ENCODE results near the gene FRG2C.
A peak's percentile ranks its signal among the peaks of the same experiment; 100 is the strongest.
"Not testable (repeated sequence)": the region's sequence is repeated elsewhere in the genome, so short reads cannot be mapped to it uniquely, and the experiment has no call there.

Gene FRG2C

DNA sequence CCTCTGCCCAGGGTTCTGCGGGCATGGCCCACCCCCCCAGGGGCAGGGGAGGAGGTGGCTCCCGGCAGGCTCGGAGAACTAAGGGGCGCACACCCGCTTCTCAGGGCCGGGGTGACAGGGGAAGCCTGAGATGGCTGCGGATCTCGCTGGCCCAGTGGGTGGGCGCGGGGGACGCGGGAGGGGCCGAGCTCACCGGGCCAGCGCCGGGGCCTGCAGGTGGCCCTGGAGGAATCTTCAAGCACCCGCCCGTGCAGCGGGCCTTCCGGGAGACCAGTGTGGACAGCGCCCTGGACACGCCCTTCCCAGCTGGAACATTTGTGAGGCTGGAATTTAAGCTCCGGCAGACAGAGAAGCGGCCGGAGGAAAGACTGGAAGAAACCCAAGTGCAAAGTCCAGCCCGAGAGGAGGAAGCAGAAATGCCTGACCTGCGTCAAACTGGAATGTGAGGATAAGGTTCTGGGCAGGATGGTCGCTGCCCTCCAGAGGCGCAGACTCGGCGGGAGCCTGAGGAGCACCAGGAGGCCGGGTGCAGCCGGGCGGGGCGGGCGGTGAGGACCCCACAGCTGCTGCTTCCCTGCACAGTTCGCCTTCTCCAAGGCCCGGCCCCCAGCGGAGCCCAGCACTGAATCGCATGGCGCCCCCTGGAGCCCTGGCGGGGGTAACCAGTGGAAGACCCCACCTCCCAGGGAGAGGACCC is 5.6 kb upstream of the FRG2C start:
- ATAC-seq (ENCODE audit: low read depth); H3K4me3 Mint-ChIP-seq; H3K27me3 Mint-ChIP-seq; H3K4me1 Mint-ChIP-seq; H3K27ac Mint-ChIP-seq; H3K36me3 Mint-ChIP-seq; DNase-seq (ENCODE audit: low spot score in 2 of 2); H3K9me3 Mint-ChIP-seq: not testable (repeated sequence)

DNA sequence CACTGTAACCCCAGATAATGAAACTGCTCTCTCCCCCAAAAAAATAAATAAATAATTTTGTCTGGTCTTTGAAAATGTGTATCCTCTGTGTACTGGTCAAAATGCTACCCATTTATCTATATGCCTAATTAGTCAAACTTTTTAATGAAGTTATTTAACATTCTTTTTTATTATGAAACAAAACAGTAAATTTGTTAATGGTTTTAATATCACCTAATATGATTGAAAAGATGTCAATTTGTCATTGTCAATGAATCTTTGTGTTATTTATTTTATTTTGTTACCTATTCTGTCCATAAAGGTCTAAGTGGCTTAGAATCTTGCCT is 5.1 kb upstream of the FRG2C start:
- not testable (repeated sequence) for ATAC-seq (ENCODE audit: low read depth); DNase-seq (ENCODE audit: low spot score in 2 of 2); H3K27me3 Mint-ChIP-seq; H3K4me3 Mint-ChIP-seq; H3K4me1 Mint-ChIP-seq; H3K36me3 Mint-ChIP-seq; H3K9me3 Mint-ChIP-seq; H3K27ac Mint-ChIP-seq

DNA sequence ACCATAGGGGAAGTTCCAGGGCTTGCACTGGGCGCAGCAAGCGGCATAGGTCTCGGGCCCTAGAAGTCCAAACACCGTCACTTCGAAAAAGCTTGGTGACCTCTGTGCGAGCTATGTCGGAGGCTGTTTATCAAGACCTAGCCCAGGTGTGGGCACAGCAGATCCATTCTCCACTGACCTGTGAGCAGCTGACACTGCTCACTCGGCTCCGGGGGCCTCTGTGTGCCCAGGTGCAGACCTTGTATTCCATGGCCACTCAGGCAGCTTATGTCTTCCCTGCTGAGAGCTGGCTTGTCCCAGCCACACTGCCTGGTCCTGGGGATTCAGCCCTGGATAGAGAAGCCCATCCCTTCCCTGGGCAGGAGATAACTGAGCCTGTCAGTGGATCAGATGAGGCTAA is 1.5 kb downstream of the FRG2C start:
- H3K36me3 Mint-ChIP-seq; H3K4me3 Mint-ChIP-seq; H3K27ac Mint-ChIP-seq; H3K9me3 Mint-ChIP-seq; H3K27me3 Mint-ChIP-seq; ATAC-seq (ENCODE audit: low read depth); DNase-seq (ENCODE audit: low spot score in 2 of 2); H3K4me1 Mint-ChIP-seq: not testable (repeated sequence)

DNA sequence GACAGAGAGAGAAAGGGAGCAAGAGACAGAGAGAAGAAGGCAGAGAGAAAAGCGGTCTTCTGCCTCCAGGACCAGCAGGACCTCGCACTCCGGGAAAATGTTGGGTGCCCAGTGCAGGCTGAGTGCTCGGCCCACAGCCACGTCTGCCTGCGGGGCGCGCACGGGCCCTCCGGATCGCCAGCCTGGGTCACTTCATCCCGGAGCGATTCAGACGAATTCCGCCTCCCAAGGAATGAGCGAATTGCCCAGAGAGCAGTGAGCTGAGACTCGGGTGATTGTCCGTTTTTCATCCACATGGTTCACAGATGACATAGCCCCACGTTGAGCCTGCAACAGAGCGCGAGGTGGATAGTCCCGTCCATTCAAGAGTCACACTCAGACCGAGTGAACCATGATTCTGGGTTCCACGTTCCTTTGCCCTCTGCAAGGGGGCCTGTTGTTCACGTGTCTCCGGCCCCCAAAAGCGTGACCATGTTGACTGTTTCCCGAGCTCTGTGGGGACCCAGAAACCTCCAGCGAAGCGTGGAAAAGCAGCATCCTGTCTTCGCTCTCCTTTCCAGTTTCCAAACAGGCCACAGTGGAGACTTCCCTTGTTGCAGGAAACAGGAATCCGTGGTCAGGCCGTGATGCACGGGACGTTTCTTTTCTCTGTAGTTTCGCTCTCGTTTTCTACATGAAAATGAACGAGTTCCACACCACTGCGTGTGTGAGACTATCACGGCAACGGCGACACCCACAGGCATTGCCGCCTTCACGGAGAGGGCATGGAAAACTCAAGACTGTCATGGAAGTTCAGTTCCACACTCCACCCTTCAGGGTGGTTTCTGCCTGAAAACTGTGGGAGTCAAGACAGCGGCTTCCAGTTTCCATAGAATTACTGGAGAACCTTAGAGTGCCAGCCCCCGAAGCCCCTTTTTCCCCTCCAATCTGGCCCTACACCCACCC is 3.9 kb downstream of the FRG2C start:
- not testable (repeated sequence) for ATAC-seq (ENCODE audit: low read depth); DNase-seq (ENCODE audit: low spot score in 2 of 2); H3K4me1 Mint-ChIP-seq; H3K27ac Mint-ChIP-seq; H3K4me3 Mint-ChIP-seq
- peaks cover 11% of the 10 kb centered on the region for H3K36me3 Mint-ChIP-seq
- peaks cover 11% of the 10 kb centered on the region for H3K27me3 Mint-ChIP-seq
- H3K9me3 Mint-ChIP-seq, result peaks cover 14% of the 10 kb centered on the region

DNA sequence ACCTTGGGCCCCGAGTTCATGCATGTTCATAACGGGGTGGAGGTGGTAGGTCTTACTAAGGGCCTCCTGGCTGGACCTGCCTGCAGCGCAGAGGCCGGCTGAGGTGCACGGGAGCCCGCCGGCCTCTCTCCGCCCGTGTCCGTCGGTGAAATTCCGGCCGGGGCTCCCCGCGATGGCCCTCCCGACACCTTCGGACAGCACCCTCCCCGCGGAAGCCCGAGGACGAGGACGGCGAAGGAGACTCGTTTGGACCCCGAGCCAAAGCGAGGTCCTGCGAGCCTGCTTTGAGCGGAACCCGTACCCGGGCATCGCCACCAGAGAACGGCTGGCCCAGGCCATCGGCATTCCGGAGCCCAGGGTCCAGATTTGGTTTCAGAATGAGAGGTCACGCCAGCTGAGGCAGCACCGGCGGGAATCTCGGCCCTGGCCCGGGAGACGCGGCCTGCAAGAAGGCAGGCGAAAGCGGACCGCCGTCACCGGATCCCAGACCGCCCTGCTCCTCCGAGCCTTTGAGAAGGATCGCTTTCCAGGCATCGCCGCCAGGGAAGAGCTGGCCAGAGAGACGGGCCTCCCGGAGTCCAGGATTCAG is 4.7 kb downstream of the FRG2C start:
- DNase-seq (ENCODE audit: low spot score in 2 of 2) (peak; percentile 31 to 39), ATAC-seq (ENCODE audit: low read depth) (peak; percentile 10)
- not testable (repeated sequence) for H3K27ac Mint-ChIP-seq, H3K4me3 Mint-ChIP-seq, H3K4me1 Mint-ChIP-seq
- peaks cover 12% of the 10 kb centered on the region for H3K36me3 Mint-ChIP-seq
- H3K9me3 Mint-ChIP-seq, result peaks cover 19% of the 10 kb centered on the region
- H3K27me3 Mint-ChIP-seq, result peaks cover 13% of the 10 kb centered on the region

DNA sequence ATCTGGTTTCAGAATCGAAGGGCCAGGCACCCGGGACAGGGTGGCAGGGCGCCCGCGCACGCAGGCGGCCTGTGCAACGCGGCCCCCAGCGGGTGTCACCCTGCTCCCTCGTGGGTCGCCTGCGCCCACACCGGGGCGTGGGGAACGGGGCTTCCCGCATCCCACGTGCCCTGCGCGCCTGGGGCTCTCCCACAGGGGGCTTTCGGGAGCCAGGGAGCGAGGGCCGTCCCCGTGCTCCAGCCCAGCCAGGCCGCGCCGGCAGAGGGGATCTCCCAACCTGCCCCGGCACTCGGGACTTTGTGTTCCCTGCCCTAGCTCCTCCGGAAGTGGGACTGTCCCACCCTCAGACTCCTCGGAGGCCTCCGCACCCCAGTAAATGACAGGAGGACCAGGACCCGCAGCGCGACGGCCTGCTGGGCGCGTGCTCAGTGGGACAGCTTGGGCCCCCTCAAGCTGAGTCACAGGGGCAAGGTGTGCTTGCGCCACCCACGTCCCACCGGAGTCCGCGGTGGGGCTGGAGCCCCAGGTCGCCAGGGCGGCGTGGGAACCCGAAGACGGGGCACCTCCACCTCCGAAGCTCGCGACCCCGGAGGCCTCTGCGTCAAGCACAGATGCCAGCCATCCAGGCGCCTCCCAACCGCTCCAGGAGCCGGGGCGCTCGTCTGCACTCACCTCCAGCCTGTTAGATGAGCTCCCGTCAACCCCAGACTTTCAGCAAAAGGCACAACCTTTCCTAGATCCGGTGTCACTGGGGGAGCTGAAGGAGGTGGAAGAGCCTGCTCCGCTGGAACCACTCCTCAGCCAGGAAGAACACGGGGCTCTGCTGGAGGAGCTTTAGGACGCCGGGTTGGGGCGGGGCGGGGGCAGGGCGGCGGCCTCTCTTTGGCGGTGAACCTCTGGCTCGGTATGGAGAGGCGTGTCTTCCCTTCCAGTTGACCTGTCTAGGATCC is 5.5 kb downstream of the FRG2C start:
- peaks cover 19% of the 10 kb centered on the region for H3K9me3 Mint-ChIP-seq
- not testable (repeated sequence) for DNase-seq (ENCODE audit: low spot score in 2 of 2); H3K4me1 Mint-ChIP-seq; H3K27ac Mint-ChIP-seq; H3K4me3 Mint-ChIP-seq
- peaks cover 13% of the 10 kb centered on the region for H3K27me3 Mint-ChIP-seq
- peaks cover 12% of the 10 kb centered on the region for H3K36me3 Mint-ChIP-seq
- peak; percentile 21 for ATAC-seq (ENCODE audit: low read depth)

DNA sequence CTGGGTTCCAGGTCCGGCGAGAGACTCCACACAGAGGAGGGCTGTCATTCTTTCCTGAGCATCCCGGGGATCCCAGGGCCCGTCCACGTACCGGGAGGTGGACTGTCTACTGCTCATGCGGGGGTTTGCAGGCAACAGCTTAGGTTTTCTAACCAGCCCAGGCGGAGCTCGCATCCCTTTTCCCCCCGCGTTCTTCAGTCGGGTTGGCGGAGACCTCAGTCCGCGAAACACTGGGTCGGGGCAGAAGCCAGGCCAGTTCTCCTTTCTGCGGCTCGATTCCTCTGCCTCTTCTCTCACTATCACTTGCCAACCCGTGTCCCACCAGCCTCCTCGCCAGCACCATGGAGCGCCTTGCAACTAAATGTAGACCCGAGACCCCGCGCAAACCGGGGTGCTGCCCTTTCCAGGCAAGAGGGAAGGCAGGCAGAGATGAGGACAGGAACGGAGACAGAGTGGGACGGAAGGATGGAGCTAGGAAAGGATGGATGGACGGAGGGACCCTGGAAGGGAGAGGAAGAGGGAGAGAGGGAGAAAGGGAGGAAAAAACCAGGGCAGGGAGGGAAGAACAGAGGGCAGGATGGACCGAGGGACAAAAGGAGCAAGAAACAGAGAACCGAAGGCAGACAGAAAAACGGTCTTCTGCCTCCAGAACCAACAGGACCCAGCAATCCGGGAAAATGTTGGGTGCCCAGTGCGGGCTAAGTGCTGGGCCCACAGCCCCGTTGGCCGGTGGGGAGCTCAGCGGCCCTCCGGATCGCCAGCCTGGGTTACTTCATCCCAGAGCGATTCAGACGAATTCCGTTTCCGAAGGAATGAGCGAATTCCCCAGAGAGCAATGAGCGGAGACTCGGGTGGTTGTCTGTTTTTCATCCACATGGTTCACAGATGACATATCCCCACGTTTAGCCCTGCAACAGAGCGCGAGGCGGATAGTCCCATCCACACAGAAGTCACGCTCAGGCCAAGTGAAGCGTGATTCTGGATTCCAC is 6.5 kb downstream of the FRG2C start:
- Mint-ChIP-seq H3K9me3 (peaks cover 19% of the 10 kb centered on the region), H3K4me3 (peak overlapping the region; percentile 25), H3K36me3 (peaks cover 12% of the 10 kb centered on the region), H3K27me3 (peaks cover 13% of the 10 kb centered on the region)
- H3K27ac Mint-ChIP-seq; H3K4me1 Mint-ChIP-seq; DNase-seq (ENCODE audit: low spot score in 2 of 2); ATAC-seq (ENCODE audit: low read depth): not testable (repeated sequence)

DNA sequence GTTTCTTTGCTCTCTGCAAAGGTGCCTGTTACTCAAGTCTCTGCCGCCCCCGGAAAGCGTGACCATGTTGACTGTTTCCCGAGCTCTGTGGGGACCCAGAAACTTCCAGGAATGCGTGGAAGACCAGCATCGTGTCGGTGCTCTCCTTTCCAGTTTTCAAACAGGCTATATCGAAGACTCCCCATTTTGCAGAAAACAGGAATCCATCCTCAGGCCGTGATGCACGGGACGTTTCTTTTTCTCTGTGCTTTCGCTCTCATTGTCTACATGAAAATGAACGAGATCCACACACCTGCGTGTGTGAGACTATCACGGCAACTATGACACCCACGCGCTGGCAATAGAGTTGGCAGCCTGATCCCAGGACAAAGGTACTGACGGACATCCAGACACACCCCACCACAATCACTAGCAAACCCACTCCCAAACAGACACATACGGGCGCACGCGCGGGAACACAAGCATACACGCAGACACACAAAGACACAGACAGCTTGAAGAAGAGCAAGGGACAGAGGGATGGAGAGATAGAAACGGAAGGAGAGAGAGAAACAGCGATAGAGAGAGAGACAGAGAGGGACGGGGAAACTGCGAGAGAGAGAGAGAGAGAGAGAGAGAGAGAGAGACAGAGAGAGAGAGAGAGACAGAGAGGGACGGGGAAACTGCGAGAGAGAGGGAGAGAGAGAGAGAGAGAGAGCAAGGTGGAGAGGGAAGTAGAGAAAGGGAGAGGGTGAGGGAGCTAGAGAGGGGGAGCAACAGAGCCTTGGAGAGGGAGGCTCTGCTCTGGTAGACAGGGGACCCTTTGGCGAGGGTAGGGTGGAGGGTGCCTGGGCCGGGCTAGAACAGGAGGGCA is 7.4 kb downstream of the FRG2C start:
- peaks cover 19% of the 10 kb centered on the region for H3K9me3 Mint-ChIP-seq
- not testable (repeated sequence) for H3K27ac Mint-ChIP-seq; H3K4me3 Mint-ChIP-seq; ATAC-seq (ENCODE audit: low read depth); H3K4me1 Mint-ChIP-seq; DNase-seq (ENCODE audit: low spot score in 2 of 2)
- H3K36me3 Mint-ChIP-seq, result peaks cover 12% of the 10 kb centered on the region
- H3K27me3 Mint-ChIP-seq, result peaks cover 13% of the 10 kb centered on the region

DNA sequence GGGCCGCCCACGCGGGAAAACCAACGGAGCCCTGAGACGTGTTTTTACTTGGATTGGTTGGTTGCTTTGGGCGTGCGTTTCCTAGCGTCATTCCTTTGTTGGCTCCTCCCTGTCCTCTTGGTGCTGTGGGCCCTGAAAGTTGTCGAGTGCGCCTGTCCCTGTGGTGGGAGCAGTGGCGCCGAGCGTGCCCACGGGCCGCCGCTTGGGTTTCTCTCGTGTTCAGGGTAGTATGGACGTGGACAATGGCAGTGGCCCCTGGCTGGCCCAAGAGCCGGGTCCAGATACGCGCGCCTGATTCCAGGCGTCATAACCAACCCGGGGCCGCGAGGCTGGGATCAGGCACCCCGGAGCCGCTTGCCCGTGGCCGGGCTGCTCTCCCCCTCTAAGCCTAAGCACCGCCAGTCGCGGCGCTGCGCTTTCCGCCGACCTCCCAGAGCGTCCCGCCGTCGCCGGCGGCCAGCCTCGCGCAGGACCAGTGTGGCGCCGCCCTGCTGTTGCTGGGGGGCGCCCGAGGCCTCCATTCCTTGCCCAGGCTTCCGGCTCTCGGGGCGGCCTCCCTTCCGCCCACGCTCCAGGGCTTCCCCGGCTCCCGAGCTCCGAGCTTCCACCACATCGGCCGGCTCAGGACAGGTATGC is 8.1 kb downstream of the FRG2C start:
- H3K4me3 Mint-ChIP-seq; ATAC-seq (ENCODE audit: low read depth); DNase-seq (ENCODE audit: low spot score in 2 of 2); H3K4me1 Mint-ChIP-seq; H3K27ac Mint-ChIP-seq: not testable (repeated sequence)
- H3K9me3 Mint-ChIP-seq, result peaks cover 19% of the 10 kb centered on the region
- H3K27me3 Mint-ChIP-seq, result peaks cover 13% of the 10 kb centered on the region
- peaks cover 12% of the 10 kb centered on the region for H3K36me3 Mint-ChIP-seq

DNA sequence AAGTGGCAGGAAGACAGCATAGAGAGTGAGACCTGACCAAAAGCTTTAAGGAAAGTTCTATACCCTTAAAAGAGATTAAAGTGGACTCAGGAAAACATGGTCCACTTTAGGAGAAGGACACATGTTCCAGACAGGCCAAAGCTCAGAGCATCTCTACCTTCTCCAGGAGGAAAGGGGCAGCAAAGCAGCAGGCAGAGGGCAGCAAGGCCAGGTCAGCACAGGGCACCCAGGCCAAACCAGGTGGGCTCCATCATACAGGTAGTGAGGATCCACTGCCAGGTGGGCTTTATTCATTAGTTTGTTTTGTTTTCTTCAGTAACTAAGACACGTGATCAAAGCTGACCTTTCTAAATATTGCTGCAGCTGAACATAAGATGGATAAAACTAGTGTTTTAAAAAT is 19.8 kb downstream of the FRG2C start:
- H3K4me1 Mint-ChIP-seq; ATAC-seq (ENCODE audit: low read depth); H3K27me3 Mint-ChIP-seq; H3K4me3 Mint-ChIP-seq; H3K27ac Mint-ChIP-seq; DNase-seq (ENCODE audit: low spot score in 2 of 2); H3K36me3 Mint-ChIP-seq; H3K9me3 Mint-ChIP-seq: not testable (repeated sequence)

DNA sequence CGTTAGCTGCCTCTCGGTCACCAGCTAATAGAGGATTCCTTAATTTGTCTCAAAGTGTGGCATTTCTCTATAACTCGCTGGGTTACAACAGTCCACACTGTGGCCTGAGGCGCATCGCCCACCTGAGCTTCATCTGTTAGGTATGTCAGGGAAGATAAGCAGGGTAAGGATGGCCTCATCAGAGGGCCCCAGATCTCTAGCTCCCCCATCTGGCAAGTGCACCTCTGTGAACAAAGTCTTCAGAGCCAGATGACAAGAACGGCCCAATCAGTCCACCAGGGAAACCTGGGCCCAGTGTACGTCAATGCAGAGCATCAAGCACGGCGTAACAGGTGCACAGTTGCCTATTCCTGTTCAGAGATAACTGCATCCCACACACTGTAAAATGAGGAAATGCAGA is 23.2 kb downstream of the FRG2C start:
- no peak for ATAC-seq (ENCODE audit: low read depth)
- no peaks in the 10 kb centered on the region for H3K27me3 Mint-ChIP-seq

DNA sequence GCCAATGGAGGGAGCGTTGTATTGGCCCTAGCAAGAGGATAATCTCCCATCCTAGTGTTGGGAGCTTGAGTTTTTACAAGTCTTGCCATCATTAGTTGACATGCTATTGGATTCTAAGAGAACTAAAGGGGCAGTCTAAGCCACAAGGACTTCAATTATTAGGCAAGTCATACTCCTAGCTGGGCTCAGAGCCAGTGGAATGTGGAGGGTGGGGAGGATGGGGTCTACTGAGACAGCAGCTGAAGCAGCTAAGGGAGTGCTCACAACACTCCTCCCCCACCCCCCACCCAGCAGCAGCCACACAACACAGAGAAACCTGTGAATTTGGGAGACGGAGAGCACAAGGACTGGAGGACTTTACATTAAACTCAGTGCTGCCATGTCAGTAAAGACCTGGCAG is 27.9 kb downstream of the FRG2C start:
- Mint-ChIP-seq H3K27ac (no peak overlapping the region), H3K27me3 (no peaks in the 10 kb centered on the region), H3K36me3 (peaks cover 2% of the 10 kb centered on the region), H3K4me1 (no peaks in the 10 kb centered on the region), H3K9me3 (peaks cover 13% of the 10 kb centered on the region), H3K4me3 (no peak overlapping the region)
- ATAC-seq (ENCODE audit: low read depth), result no peak
- DNase-seq (ENCODE audit: low spot score in 2 of 2), result no peak

More for the DNA sequence above, 23.2 kb downstream of the FRG2C start:
- no peak for DNase-seq (ENCODE audit: low spot score in 2 of 2)
- H3K4me1 Mint-ChIP-seq, result no peaks in the 10 kb centered on the region
- H3K4me3 Mint-ChIP-seq, result no peak overlapping the region
- H3K9me3 Mint-ChIP-seq, result peaks cover 6% of the 10 kb centered on the region
- no peak overlapping the region for H3K27ac Mint-ChIP-seq
- H3K36me3 Mint-ChIP-seq, result peaks cover 2% of the 10 kb centered on the region
